GM12801 (cell line): ENCODE measurements around the gene VPS26C.

Experiments used
- CTCF ChIP-seq: IDR thresholded peaks from one replicate; pipeline ENCODE4 v1.5.1; 2011; ENCODE audit warnings: control low read depth; ENCODE audit not compliant: insufficient read length; ENCODE audit errors: extremely low read depth

Gene VPS26C

GRCh38 chr21:37267269-37268185 is at the start of gene VPS26C:
TSS of gene VPS26C (minus strand) at chr21:37267334. CDS start at chr21:37267294, 40 bp downstream.
- no peak for TF ChIP-seq CTCF

GRCh38 chr21:37300114-37300751 is 33.1 kb upstream of the VPS26C start:
- TF ChIP-seq CTCF, result no peak

GRCh38 chr21:37297364-37297763 is 30.2 kb upstream of the VPS26C start:
- TF ChIP-seq CTCF, result no peak

- TF ChIP-seq CTCF, result no peak
Observed at GRCh38 chr21:37294679-37295078, 27.5 kb upstream of the VPS26C start.

- no peak for TF ChIP-seq CTCF
Observed at GRCh38 chr21:37292941-37293340, 25.8 kb upstream of the VPS26C start.

- TF ChIP-seq CTCF, result no peak
Observed at GRCh38 chr21:37292041-37292440, 24.9 kb upstream of the VPS26C start.

- TF ChIP-seq CTCF, result no peak
Observed at GRCh38 chr21:37281993-37282392, 14.9 kb upstream of the VPS26C start.
